B cell (primary cell): ENCODE data around the gene RRAS. TPM values are rescaled to one million over a fixed set of nuclear protein-coding genes. Genes with fewer than 3 reads are reported as not detected.

Source experiments
- ATAC-seq: fragments of 200-7000 bp; cut with Tn5 transposase; one replicate; pipeline ENCODE4 v1.10.0; 2021; ENCODE audit warnings: low read depth, mild to moderate bottlenecking, moderate number of reproducible peaks, moderate library complexity
- CTCF ChIA-PET: fragments of 350-600 bp; sonication (Branson Sonifier 250); formaldehyde crosslinking; loops from one replicate; lab custom pipeline; 2021; ENCODE audit warnings: antibody characterized with exemption, inconsistent platforms; lab: Charles Lee
- POLR2A ChIA-PET: fragments of 350-600 bp; sonication (Branson Sonifier 250); formaldehyde crosslinking; loops from one replicate; lab custom pipeline; 2021; ENCODE audit warnings: antibody characterized with exemption; lab: Charles Lee
- DNase-seq: peaks from one replicate; pipeline ENCODE4 v3.0.0; 2013
- H2AFZ ChIP-seq: 2 replicates; pipeline ENCODE4 v1.6.1; 2012; ENCODE audit warnings: mild to moderate bottlenecking, low read depth, low read length; ENCODE audit not compliant: insufficient read depth, poor library complexity, severe bottlenecking
- H3K27ac ChIP-seq, 2 donors: 1 replicate in 1 of 2; 2 replicates in 1 of 2; pipeline ENCODE4 v1.5.1; 2012 to 2013; ENCODE audit warnings: low read length in 2 of 2, mild to moderate bottlenecking in 2 of 2, moderate library complexity in 1 of 2
- H3K27me3 ChIP-seq, 4 experiments: fragments of 200-600 bp in 1 of 4; sonication (generic) in 1 of 4; replicated peaks in 1 of 4; 1 replicate in 2 of 4; 2 replicates in 2 of 4; pipeline versions ENCODE4 v1.6.1 to v1.7.0; 2013 to 2016; ENCODE audit warnings: low read length in 3 of 4, mild to moderate bottlenecking in 2 of 4, mixed read lengths in 1 of 4, moderate library complexity in 1 of 4; ENCODE audit not compliant: insufficient read depth in 4 of 4, control insufficient read depth in 3 of 4; ENCODE audit errors: control extremely low read depth in 1 of 4
- H3K36me3 ChIP-seq, 2 experiments: replicated peaks in 1 of 2; 1 replicate in 1 of 2; 2 replicates in 1 of 2; pipeline versions ENCODE4 v1.6.1 to v1.7.1; 2013; ENCODE audit warnings: low read length in 1 of 2; ENCODE audit not compliant: insufficient read depth in 2 of 2, control insufficient read depth in 1 of 2; ENCODE audit errors: control extremely low read depth in 1 of 2, extremely low read depth in 1 of 2
- H3K4me1 ChIP-seq, 2 donors: fragments of 200-600 bp in 1 of 2; sonication (generic) in 1 of 2; 1 replicate in 1 of 2; 2 replicates in 1 of 2; pipeline versions ENCODE4 v1.5.1 to v1.6.1; 2013 to 2017; ENCODE audit warnings: low read length in 2 of 2; ENCODE audit not compliant: control insufficient read depth in 2 of 2, insufficient read depth in 2 of 2
- H3K4me2 ChIP-seq: replicated peaks from 2 replicates; pipeline ENCODE3; 2012; ENCODE audit warnings: mild to moderate bottlenecking, low read depth, low read length; ENCODE audit not compliant: poor library complexity, severe bottlenecking
- H3K4me3 ChIP-seq, 5 experiments: fragments of 200-600 bp in 1 of 5; sonication (generic) in 1 of 5; 1 replicate in 3 of 5; 2 replicates in 2 of 5; pipeline versions ENCODE4 v1.5.1 to v1.7.0; 2011 to 2016; ENCODE audit warnings: low read length in 4 of 5, mild to moderate bottlenecking in 4 of 5, low read depth in 2 of 5, control low read depth in 1 of 5, moderate library complexity in 1 of 5; ENCODE audit not compliant: insufficient read depth in 1 of 5; ENCODE audit errors: control extremely low read depth in 1 of 5, extremely low read depth in 1 of 5
- H3K79me2 ChIP-seq: fragments of 200-600 bp; sonication (generic); one replicate; pipeline ENCODE4 v1.6.0; 2016; ENCODE audit warnings: low read length; ENCODE audit not compliant: control insufficient read depth, insufficient read depth
- H3K9ac ChIP-seq: fragments of 200-600 bp; sonication (generic); 2 replicates; pipeline ENCODE4 v1.6.1; 2017; ENCODE audit warnings: mild to moderate bottlenecking, low read length, moderate library complexity
- H3K9me3 ChIP-seq, 3 donors: one replicate each; pipeline versions ENCODE4 v1.6.1 to v1.7.1; 2013; ENCODE audit warnings: low read length in 2 of 3; ENCODE audit not compliant: control insufficient read depth in 2 of 3, insufficient read depth in 1 of 3; ENCODE audit errors: control extremely low read depth in 1 of 3
- H4K20me1 ChIP-seq: 2 replicates; pipeline ENCODE4 v1.6.0; 2012; ENCODE audit warnings: mild to moderate bottlenecking, low read length; ENCODE audit not compliant: insufficient read depth, control insufficient read depth, poor library complexity, severe bottlenecking
- H3K27ac Mint-ChIP-seq: one replicate; pipeline ENCODE4 v1.8.0; 2021; ENCODE audit warnings: mixed read lengths
- H3K27me3 Mint-ChIP-seq: one replicate; pipeline ENCODE4 v1.8.0; 2021; ENCODE audit warnings: mixed read lengths
- H3K4me1 Mint-ChIP-seq: one replicate; pipeline ENCODE4 v1.8.0; 2021; ENCODE audit warnings: mixed read lengths
- H3K4me3 Mint-ChIP-seq: one replicate; pipeline ENCODE4 v1.8.0; 2021; ENCODE audit warnings: mixed read lengths
- H3K9me3 Mint-ChIP-seq: one replicate; pipeline ENCODE4 v1.8.0; 2022; ENCODE audit warnings: mixed read lengths; ENCODE audit not compliant: insufficient read depth
- EZH2 ChIP-seq: IDR thresholded peaks from 2 replicates; pipeline ENCODE4 v1.6.1; 2012; ENCODE audit warnings: borderline replicate concordance, low read depth, mild to moderate bottlenecking, moderate library complexity, low read length; ENCODE audit not compliant: insufficient read depth, poor library complexity, severe bottlenecking
- WGBS: methylation state at CpG from one replicate; pipeline ENCODE4 v1.1.5; 2013; ENCODE audit warnings: missing lambda C conversion rate; ENCODE audit not compliant: insufficient coverage; 5-methylcytosine and 5-hydroxymethylcytosine counted together
- intact Hi-C: fragments of 100-400 bp; cut with micrococcal nuclease; formaldehyde crosslinking; loops from one replicate; pipeline ENCODE4 v1.10.0; 2022
- polyA plus RNA-seq: library from polyadenylated mRNA; depleted of rRNA; stranded (reverse); fragments of >200 nt; gene quantifications from 2 replicates; pipeline ENCODE4 v1.2.3, GENCODE V29; 2012
- total RNA-seq, 2 donors: library from RNA; stranded (reverse); fragments of 120-200 nt in 1 of 2; gene quantifications; 1 replicate in 1 of 2; 2 replicates in 1 of 2; pipeline versions ENCODE4 v1.2.3 to v1.2.4, GENCODE V29; 2013 to 2022
- TF ChIP-seq, protein P1 (sequence below): fragments of 200-600 bp; IDR thresholded peaks from one replicate; pipeline ENCODE4 v1.8.0; 2022; ENCODE audit warnings: antibody characterized with exemption, mild to moderate bottlenecking

The RRAS gene
- total and polyA plus RNA-seq, 2 donors (not counting 1 experiment from before 2014, with no cell fraction given): 5.6 to 21.0 TPM

DNA sequence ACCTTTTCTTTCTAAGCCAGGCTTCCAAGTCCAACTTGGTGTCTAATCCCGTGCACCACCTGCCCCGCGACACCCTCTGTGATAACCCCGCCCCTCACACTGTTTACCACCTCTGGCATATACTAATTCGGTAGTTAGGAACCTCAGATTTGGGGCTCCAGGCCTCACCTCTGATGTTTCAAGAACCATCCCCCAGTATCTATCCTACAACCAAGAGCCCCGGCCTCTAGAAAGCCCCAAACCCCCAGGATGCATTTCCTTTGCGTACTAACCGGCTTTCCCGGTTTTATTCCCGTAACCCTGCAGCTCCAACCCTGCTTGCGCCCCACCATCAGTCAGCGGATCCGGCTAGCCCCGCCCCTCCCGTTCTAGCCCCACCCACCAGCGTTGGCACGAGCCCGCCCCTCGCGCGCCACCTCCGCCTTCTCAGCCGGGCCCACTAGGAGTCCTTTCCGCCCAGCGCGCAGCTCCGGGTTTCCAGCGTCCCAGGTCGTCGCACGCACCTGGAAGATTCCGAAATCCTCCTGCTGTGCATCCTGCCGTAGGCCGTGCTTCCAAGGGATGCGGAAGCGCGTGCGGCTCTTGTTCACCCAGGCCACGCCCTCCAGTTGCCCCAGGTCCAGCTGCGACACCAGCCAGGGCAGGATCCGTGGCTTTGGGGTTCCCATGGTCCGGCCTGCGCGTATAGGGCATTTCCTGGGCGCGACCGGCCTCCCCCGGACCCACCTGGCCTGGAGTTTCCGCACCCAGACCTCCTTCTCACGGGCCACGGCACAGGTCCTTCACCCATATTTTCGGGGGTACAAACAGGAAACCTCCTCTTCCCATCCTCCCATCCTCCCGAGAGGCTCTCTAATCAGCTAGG lies 24.5 kb upstream of the RRAS start:
- Histone ChIP-seq H3K4me3 (peak overlapping the region; percentile 71 to 99 (median 94)), H3K27me3 (no peaks in the 10 kb centered on the region), H3K4me1 (peaks cover 16 to 30% of the 10 kb centered on the region in 2 donors), H3K9me3 (no peaks in the 10 kb centered on the region), H3K9ac (peak overlapping the region; percentile 88), H3K27ac (peak overlapping the region; percentile 59 to 73), H3K79me2 (peaks cover 43% of the 10 kb centered on the region), H3K4me2 (peak overlapping the region; percentile 98), H3K36me3 (peaks cover 3 to 32% of the 10 kb centered on the region in 2 experiments), H4K20me1 (peaks cover 55% of the 10 kb centered on the region), H2AFZ (peak overlapping the region; percentile 95)
- no peak for TF ChIP-seq EZH2
- TF ChIP-seq, protein P1, sequence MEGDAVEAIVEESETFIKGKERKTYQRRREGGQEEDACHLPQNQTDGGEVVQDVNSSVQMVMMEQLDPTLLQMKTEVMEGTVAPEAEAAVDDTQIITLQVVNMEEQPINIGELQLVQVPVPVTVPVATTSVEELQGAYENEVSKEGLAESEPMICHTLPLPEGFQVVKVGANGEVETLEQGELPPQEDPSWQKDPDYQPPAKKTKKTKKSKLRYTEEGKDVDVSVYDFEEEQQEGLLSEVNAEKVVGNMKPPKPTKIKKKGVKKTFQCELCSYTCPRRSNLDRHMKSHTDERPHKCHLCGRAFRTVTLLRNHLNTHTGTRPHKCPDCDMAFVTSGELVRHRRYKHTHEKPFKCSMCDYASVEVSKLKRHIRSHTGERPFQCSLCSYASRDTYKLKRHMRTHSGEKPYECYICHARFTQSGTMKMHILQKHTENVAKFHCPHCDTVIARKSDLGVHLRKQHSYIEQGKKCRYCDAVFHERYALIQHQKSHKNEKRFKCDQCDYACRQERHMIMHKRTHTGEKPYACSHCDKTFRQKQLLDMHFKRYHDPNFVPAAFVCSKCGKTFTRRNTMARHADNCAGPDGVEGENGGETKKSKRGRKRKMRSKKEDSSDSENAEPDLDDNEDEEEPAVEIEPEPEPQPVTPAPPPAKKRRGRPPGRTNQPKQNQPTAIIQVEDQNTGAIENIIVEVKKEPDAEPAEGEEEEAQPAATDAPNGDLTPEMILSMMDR: peak; percentile 26
- DNase-seq (peak; percentile 88), ATAC-seq (peak; percentile 67)
- WGBS: under 1% methylated on average over 53 of the region's 53 CpGs
- Mint-ChIP-seq H3K4me3 (peak overlapping the region; percentile 95), H3K27me3 (no peaks in the 10 kb centered on the region), H3K4me1 (peaks cover 37% of the 10 kb centered on the region), H3K9me3 (no peaks in the 10 kb centered on the region), H3K27ac (peak overlapping the region; percentile 94)
- intact Hi-C loops: loop anchor here (1.0 kb wide), 3 partner anchors 12 to 74 kb away; partner anchors contain the start of gene RRAS
- CTCF ChIA-PET: interaction anchor here (0.6 to 2.3 kb wide), 12 partner anchors 9 to 550 kb away, joined by 3 to 8 read pairs (median 4); partner anchors contain the start of genes LIN7B, RRAS and SCAF1
- POLR2A ChIA-PET: interaction anchor here (0.6 to 2.6 kb wide), 12 partner anchors 12 to 754 kb away, joined by 3 to 19 read pairs (median 5); partner anchors contain the start of genes PRMT1, PRR12, RRAS and SCAF1
